ENCODE data around the gene EMID1. TPM values are rescaled to one million over a fixed set of nuclear protein-coding genes. Genes with fewer than 3 reads are reported as not detected.

The EMID1 gene
- total RNA-seq, 1 experiment from 2014 or later: 5.4 TPM

- no peak overlapping the region for H3K4me3 Mint-ChIP-seq
- no peak overlapping the region for H3K4me2 ChIP-seq (ENCODE audit: insufficient read depth, insufficient read length, low read length)
- no peak overlapping the region for H2BK15ac ChIP-seq (ENCODE audit: low read depth, low read length)
- no peak overlapping the region; the same call in 1 of the 2 replicates for H3K14ac ChIP-seq (ENCODE audit: insufficient read depth, low read length)
- H3K4me1 Mint-ChIP-seq: peaks cover 17 to 18% of the 10 kb centered on the region in 2 experiments
- no peak overlapping the region for H2BK5ac ChIP-seq (ENCODE audit: insufficient read length, low read length)
- H3K36me3 Mint-ChIP-seq (ENCODE audit: insufficient read depth in 1 of 3, low read depth in 3 of 3): peaks cover 35 to 55% (median 39%) of the 10 kb centered on the region in 3 experiments; a peak in 6 of 7 replicates
- H3K23ac ChIP-seq (ENCODE audit: insufficient read length, low read depth, low read length): no peak overlapping the region
- H3K27me3 Mint-ChIP-seq (ENCODE audit: low read depth): peaks cover 2% of the 10 kb centered on the region
- H2BK12ac ChIP-seq (ENCODE audit: insufficient read length, low read depth, low read length): no peak overlapping the region
- WGBS (ENCODE audit: extremely low coverage, insufficient read length, low lambda C conversion rate): no CpG with 5 or more reads among the region's 10 CpGs
- no peak overlapping the region for H2BK120ac ChIP-seq (ENCODE audit: low read depth, low read length, poor library complexity, severe bottlenecking)
- H4K8ac ChIP-seq (replicated peaks; ENCODE audit: insufficient read length, low read depth, low read length): no peak overlapping the region
- H2BK20ac ChIP-seq (ENCODE audit: low read depth, low read length, poor library complexity, severe bottlenecking): no peak overlapping the region
- H4K5ac ChIP-seq (ENCODE audit: insufficient read length, low read depth, low read length): no peak overlapping the region
- no peak overlapping the region for H3K56ac ChIP-seq (ENCODE audit: insufficient read length, low read depth, low read length)
- no peaks in the 10 kb centered on the region for H3K4me1 ChIP-seq (ENCODE audit: insufficient read depth, low read length)
- TF ChIP-seq CTCF (conservative IDR thresholded peaks at IDR 0.05): no peak
- peak overlapping the region in 2 of 3 experiments; percentile 30 to 86; a peak in 4 of 7 replicates for H3K27ac Mint-ChIP-seq
- no peak for DNase-seq
- peaks cover 0 to 3% of the 10 kb centered on the region in 2 experiments; a peak in 2 of 5 replicates for H3K9me3 Mint-ChIP-seq
- H2AFZ ChIP-seq (ENCODE audit: low read length): no peak overlapping the region
- H4K91ac ChIP-seq (ENCODE audit: insufficient read length, low read depth, low read length): no peak overlapping the region
- H4K20me1 ChIP-seq (ENCODE audit: control insufficient read depth, insufficient read depth, insufficient read length): no peaks in the 10 kb centered on the region
- no peak overlapping the region for H3K4ac ChIP-seq (ENCODE audit: low read depth, low read length)
- no peaks in the 10 kb centered on the region for H3K9me3 ChIP-seq (ENCODE audit: control insufficient read depth, low read depth, low read length)
- H3K27ac ChIP-seq (ENCODE audit: insufficient read length, low read depth, low read length): no peak overlapping the region
- H3K23me2 ChIP-seq (ENCODE audit: insufficient read length, low read depth, low read length, poor library complexity, severe bottlenecking): peaks cover 2% of the 10 kb centered on the region
- no peak overlapping the region for H3T11ph ChIP-seq (ENCODE audit: low read length)
- no peak overlapping the region for H3K18ac ChIP-seq (ENCODE audit: insufficient read length, low read depth, low read length)
- no peaks in the 10 kb centered on the region for H3K79me2 ChIP-seq (ENCODE audit: insufficient read depth, low read length)
- H3K27me3 ChIP-seq (ENCODE audit: insufficient read depth, low read length): no peaks in the 10 kb centered on the region
- H2AK5ac ChIP-seq (ENCODE audit: insufficient read length, low read length): no peak overlapping the region
- no peaks in the 10 kb centered on the region for H3K79me1 ChIP-seq (ENCODE audit: insufficient read depth, low read depth, low read length, poor library complexity, severe bottlenecking)
- no peak overlapping the region for H3K9ac ChIP-seq (ENCODE audit: extremely low read depth, insufficient read length, low read length)
These were observed 95.3 kb downstream of the EMID1 start for GRCh38 chr22:29300807-29301601.

All from H9 (cell line).